ENCODE data around the gene MAPK13. TPM values are rescaled to one million over a fixed set of nuclear protein-coding genes. Genes with fewer than 3 reads are reported as not detected.

MAPK13 gene
- total and polyA plus RNA-seq, 4 donors, result 1.9 to 17.2 (median 3.0) TPM

DNA sequence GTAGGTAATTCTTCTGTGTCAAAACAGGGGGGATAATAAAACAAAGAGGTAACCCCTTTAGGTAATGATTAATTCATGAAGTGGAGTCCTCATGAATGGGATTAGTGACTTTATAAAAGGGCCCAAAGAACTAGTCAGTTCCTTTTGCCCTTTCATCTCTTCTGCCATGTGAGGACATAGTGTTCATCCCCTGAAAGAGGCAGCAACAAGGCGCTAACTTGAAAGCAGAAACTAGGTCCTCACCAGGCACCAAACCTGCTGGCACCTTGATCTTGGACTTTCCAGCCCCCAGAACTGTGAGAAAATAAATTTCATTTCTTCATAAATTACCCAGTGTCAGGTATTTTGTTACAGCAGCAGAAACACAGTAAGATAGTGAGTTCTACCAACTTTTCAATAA is 49.8 kb downstream of the MAPK13 start:
- H3K4me1 ChIP-seq (ENCODE audit: control insufficient read depth in 4 of 4, insufficient read depth in 4 of 4, low read length in 3 of 4), result no peaks in the 10 kb centered on the region
- DNase-seq (ENCODE audit: low spot score), result no peak
- TF ChIP-seq FOXA1 (IDR thresholded peaks at IDR 0.05) (no peak), EGR1 (IDR thresholded peaks at IDR 0.05; ENCODE audit: low read depth in 2 of 2) (no peak), FOXA2 (IDR thresholded peaks at IDR 0.05) (no peak), NR2F2 (IDR thresholded peaks at IDR 0.05) (no peak), HNF4A (conservative IDR thresholded peaks at IDR 0.05) (no peak), GABPA (IDR thresholded peaks at IDR 0.05 in 1 of 2, conservative IDR thresholded peaks at IDR 0.05 in 1 of 2) (no peak), HNF4G (IDR thresholded peaks at IDR 0.05) (no peak), JUND (IDR thresholded peaks at IDR 0.05) (no peak), RXRA (IDR thresholded peaks at IDR 0.05) (no peak), YY1 (IDR thresholded peaks at IDR 0.05) (no peak), RAD21 (IDR thresholded peaks at IDR 0.05) (no peak)
- TF ChIP-seq, protein P1, sequence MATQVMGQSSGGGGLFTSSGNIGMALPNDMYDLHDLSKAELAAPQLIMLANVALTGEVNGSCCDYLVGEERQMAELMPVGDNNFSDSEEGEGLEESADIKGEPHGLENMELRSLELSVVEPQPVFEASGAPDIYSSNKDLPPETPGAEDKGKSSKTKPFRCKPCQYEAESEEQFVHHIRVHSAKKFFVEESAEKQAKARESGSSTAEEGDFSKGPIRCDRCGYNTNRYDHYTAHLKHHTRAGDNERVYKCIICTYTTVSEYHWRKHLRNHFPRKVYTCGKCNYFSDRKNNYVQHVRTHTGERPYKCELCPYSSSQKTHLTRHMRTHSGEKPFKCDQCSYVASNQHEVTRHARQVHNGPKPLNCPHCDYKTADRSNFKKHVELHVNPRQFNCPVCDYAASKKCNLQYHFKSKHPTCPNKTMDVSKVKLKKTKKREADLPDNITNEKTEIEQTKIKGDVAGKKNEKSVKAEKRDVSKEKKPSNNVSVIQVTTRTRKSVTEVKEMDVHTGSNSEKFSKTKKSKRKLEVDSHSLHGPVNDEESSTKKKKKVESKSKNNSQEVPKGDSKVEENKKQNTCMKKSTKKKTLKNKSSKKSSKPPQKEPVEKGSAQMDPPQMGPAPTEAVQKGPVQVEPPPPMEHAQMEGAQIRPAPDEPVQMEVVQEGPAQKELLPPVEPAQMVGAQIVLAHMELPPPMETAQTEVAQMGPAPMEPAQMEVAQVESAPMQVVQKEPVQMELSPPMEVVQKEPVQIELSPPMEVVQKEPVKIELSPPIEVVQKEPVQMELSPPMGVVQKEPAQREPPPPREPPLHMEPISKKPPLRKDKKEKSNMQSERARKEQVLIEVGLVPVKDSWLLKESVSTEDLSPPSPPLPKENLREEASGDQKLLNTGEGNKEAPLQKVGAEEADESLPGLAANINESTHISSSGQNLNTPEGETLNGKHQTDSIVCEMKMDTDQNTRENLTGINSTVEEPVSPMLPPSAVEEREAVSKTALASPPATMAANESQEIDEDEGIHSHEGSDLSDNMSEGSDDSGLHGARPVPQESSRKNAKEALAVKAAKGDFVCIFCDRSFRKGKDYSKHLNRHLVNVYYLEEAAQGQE (IDR thresholded peaks at IDR 0.05), result no peak
- TF ChIP-seq, protein P2, sequence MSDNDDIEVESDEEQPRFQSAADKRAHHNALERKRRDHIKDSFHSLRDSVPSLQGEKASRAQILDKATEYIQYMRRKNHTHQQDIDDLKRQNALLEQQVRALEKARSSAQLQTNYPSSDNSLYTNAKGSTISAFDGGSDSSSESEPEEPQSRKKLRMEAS (IDR thresholded peaks at IDR 0.05), result no peak
- TF ChIP-seq, protein P3, sequence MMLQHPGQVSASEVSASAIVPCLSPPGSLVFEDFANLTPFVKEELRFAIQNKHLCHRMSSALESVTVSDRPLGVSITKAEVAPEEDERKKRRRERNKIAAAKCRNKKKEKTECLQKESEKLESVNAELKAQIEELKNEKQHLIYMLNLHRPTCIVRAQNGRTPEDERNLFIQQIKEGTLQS (IDR thresholded peaks at IDR 0.05), result no peak
- TF ChIP-seq, protein P4, sequence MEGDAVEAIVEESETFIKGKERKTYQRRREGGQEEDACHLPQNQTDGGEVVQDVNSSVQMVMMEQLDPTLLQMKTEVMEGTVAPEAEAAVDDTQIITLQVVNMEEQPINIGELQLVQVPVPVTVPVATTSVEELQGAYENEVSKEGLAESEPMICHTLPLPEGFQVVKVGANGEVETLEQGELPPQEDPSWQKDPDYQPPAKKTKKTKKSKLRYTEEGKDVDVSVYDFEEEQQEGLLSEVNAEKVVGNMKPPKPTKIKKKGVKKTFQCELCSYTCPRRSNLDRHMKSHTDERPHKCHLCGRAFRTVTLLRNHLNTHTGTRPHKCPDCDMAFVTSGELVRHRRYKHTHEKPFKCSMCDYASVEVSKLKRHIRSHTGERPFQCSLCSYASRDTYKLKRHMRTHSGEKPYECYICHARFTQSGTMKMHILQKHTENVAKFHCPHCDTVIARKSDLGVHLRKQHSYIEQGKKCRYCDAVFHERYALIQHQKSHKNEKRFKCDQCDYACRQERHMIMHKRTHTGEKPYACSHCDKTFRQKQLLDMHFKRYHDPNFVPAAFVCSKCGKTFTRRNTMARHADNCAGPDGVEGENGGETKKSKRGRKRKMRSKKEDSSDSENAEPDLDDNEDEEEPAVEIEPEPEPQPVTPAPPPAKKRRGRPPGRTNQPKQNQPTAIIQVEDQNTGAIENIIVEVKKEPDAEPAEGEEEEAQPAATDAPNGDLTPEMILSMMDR (IDR thresholded peaks at IDR 0.05; ENCODE audit: low read depth, low read length, missing input control), result no peak
- H3K9me3 ChIP-seq (ENCODE audit: control insufficient read depth in 4 of 4, low read length in 3 of 4), result no peaks in the 10 kb centered on the region
- no peak overlapping the region for H3K9ac ChIP-seq (ENCODE audit: low read depth in 1 of 2, low read length in 2 of 2)
- H3K27ac ChIP-seq (ENCODE audit: low read depth in 1 of 2, low read length in 2 of 2), result no peak overlapping the region
- 98% methylated on average over 1 of the region's 1 CpG for WGBS
- no peaks in the 10 kb centered on the region for H3K27me3 ChIP-seq (ENCODE audit: control insufficient read depth in 4 of 4, insufficient read depth in 4 of 4, low read length in 3 of 4)
- H3K4me3 ChIP-seq (ENCODE audit: low read depth in 1 of 3, low read length in 3 of 3), result no peak overlapping the region
- no peaks in the 10 kb centered on the region for H3K36me3 ChIP-seq (ENCODE audit: control insufficient read depth in 4 of 4, insufficient read depth in 3 of 4, low read depth in 1 of 4, low read length in 3 of 4)

DNA sequence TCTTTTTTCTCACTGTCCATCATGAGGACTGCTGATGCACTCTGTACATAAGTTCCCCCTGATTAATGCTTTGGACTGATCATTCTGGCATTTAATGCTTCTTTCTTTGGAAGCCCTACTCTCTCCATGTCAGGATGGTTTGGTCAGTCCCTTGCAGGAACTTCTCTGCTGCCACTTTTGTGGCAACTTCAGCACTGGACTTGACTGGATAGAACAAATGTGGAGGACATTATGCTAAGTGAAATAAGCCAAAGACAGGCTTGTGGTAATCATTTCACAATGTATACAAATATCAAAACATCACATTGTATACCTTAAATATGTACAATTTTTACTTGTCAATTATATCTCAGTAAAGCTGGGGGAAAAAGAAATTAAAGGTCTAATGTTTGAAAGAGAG is 54.0 kb downstream of the MAPK13 start:
- Histone ChIP-seq H3K36me3 (ENCODE audit: control insufficient read depth in 4 of 4, insufficient read depth in 3 of 4, low read depth in 1 of 4, low read length in 3 of 4) (no peaks in the 10 kb centered on the region), H3K4me1 (ENCODE audit: control insufficient read depth in 4 of 4, insufficient read depth in 4 of 4, low read length in 3 of 4) (no peaks in the 10 kb centered on the region), H3K9ac (ENCODE audit: low read depth in 1 of 2, low read length in 2 of 2) (no peak overlapping the region), H3K27me3 (ENCODE audit: control insufficient read depth in 4 of 4, insufficient read depth in 4 of 4, low read length in 3 of 4) (no peaks in the 10 kb centered on the region), H3K4me3 (ENCODE audit: low read depth in 1 of 3, low read length in 3 of 3) (no peak overlapping the region), H3K9me3 (ENCODE audit: control insufficient read depth in 4 of 4, low read length in 3 of 4) (no peaks in the 10 kb centered on the region), H3K27ac (ENCODE audit: low read depth in 1 of 2, low read length in 2 of 2) (no peak overlapping the region)
- TF ChIP-seq HNF4A (conservative IDR thresholded peaks at IDR 0.05) (no peak), RAD21 (IDR thresholded peaks at IDR 0.05) (no peak), GABPA (IDR thresholded peaks at IDR 0.05 in 1 of 2, conservative IDR thresholded peaks at IDR 0.05 in 1 of 2) (no peak), SP1 (IDR thresholded peaks at IDR 0.05) (no peak), RXRA (IDR thresholded peaks at IDR 0.05) (no peak), JUND (IDR thresholded peaks at IDR 0.05) (no peak)
- TF ChIP-seq, protein P4 (IDR thresholded peaks at IDR 0.05; ENCODE audit: low read depth, low read length, missing input control), result no peak
- no peak for DNase-seq (ENCODE audit: low spot score)

Data from liver (tissue), 9 donors.